Measurements from ENCODE around the gene EYS.

DNA sequence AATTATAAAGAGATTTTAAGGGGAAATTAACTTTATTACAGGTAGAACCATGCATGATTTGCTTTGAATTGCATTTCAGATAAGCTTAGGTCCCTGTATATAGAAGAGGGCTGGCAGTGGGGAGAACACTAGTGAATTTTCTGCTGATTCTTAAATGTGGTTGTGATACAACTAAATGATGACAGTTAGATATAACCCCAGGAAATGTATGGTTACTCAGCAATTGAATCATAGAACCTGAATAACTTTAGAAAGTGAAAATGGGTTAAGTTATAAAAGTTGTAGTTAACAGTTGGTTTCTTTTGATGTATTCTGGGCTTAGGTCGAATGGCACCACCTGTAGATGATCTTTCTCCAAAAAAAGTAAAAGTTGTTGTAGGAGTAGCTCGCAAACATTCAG lies 2001.3 kb downstream of the EYS start:
- TF ChIP-seq POLR2AphosphoS5 (IDR thresholded peaks at IDR 0.05; ENCODE audit: low read depth, low read length) (no peak), REST (IDR thresholded peaks at IDR 0.05; ENCODE audit: insufficient read depth in 1 of 2, low read depth in 2 of 2, low read length in 2 of 2) (no peak), SIN3A (IDR thresholded peaks at IDR 0.05; ENCODE audit: borderline replicate concordance, insufficient read depth, low read length) (no peak)
